HEK293T (cell line): ENCODE data around the gene MSANTD4.
"Not testable (repeated sequence)": the region's sequence is repeated elsewhere in the genome, so short reads cannot be mapped to it uniquely, and the experiment has no call there.

Experiments
- CTCF ChIA-PET: fragments of 350-600 bp; formaldehyde crosslinking; extraction: SDS; loops from one replicate; lab custom pipeline; 2021; ENCODE audit warnings: antibody characterized with exemption, inconsistent platforms; lab: Yijun Ruan, JAX
- POLR2A ChIA-PET: fragments of 350-600 bp; formaldehyde crosslinking; extraction: SDS; loops from one replicate; lab custom pipeline; 2020; ENCODE audit warnings: antibody characterized with exemption, inconsistent platforms; lab: Yijun Ruan, JAX
- DNase-seq: peaks from one replicate; pipeline ENCODE4 v3.0.0; 2012; ENCODE audit warnings: mixed read lengths; ENCODE audit errors: extremely low spot score
- ARNT ChIP-seq: fragments of 450-650 bp; IDR thresholded peaks from 2 replicates; pipeline ENCODE4 v1.6.1; 2017; ENCODE audit warnings: mild to moderate bottlenecking
- BHLHE40 ChIP-seq: fragments of 450-650 bp; IDR thresholded peaks from 2 replicates; pipeline ENCODE4 v1.6.1; 2016; ENCODE audit warnings: mild to moderate bottlenecking, moderate library complexity, borderline replicate concordance
- CTBP1 ChIP-seq: fragments of 450-650 bp; IDR thresholded peaks from 2 replicates; pipeline ENCODE4 v1.6.1; 2016; ENCODE audit warnings: borderline replicate concordance
- ELF4 ChIP-seq: fragments of 450-650 bp; IDR thresholded peaks from 2 replicates; pipeline ENCODE4 v1.6.1; 2017; ENCODE audit warnings: antibody characterized with exemption
- FOXA1 ChIP-seq: fragments of 450-650 bp; IDR thresholded peaks from 2 replicates; pipeline ENCODE4 v1.6.1; 2016; ENCODE audit warnings: mild to moderate bottlenecking
- FOXK2 ChIP-seq: fragments of 450-650 bp; IDR thresholded peaks from 2 replicates; pipeline ENCODE4 v1.6.1; 2016; ENCODE audit warnings: mild to moderate bottlenecking
- FOXM1 ChIP-seq: fragments of 450-650 bp; IDR thresholded peaks from 2 replicates; pipeline ENCODE4 v1.6.1; 2017; ENCODE audit warnings: mild to moderate bottlenecking, borderline replicate concordance
- HDGF ChIP-seq: fragments of 450-650 bp; IDR thresholded peaks from 2 replicates; pipeline ENCODE4 v1.6.1; 2017; ENCODE audit warnings: antibody characterized with exemption, borderline replicate concordance
- L3MBTL2 ChIP-seq: fragments of 450-650 bp; conservative IDR thresholded peaks from 2 replicates; pipeline ENCODE4 v1.6.1; 2016; ENCODE audit warnings: mild to moderate bottlenecking
- LEF1 ChIP-seq: fragments of 450-650 bp; IDR thresholded peaks from 2 replicates; pipeline ENCODE4 v1.6.1; 2017; ENCODE audit warnings: mild to moderate bottlenecking, borderline replicate concordance
- NFRKB ChIP-seq: fragments of 450-650 bp; IDR thresholded peaks from 2 replicates; pipeline ENCODE4 v1.6.1; 2016; ENCODE audit warnings: mild to moderate bottlenecking, moderate library complexity
- SP1 ChIP-seq: fragments of 450-650 bp; IDR thresholded peaks from 2 replicates; pipeline ENCODE4 v1.6.1; 2017
- SUZ12 ChIP-seq: fragments of 450-650 bp; IDR thresholded peaks from 2 replicates; pipeline ENCODE4 v1.6.1; 2016; ENCODE audit warnings: mild to moderate bottlenecking
- TARDBP ChIP-seq: fragments of 450-650 bp; IDR thresholded peaks from 2 replicates; pipeline ENCODE4 v1.6.1; 2016
- ZNF384 ChIP-seq: fragments of 450-650 bp; IDR thresholded peaks from 2 replicates; pipeline ENCODE4 v1.6.1; 2016
- TF ChIP-seq, protein P1 (sequence below): fragments of 450-650 bp; IDR thresholded peaks from 2 replicates; pipeline ENCODE4 v1.6.1; 2016

Gene MSANTD4

DNA sequence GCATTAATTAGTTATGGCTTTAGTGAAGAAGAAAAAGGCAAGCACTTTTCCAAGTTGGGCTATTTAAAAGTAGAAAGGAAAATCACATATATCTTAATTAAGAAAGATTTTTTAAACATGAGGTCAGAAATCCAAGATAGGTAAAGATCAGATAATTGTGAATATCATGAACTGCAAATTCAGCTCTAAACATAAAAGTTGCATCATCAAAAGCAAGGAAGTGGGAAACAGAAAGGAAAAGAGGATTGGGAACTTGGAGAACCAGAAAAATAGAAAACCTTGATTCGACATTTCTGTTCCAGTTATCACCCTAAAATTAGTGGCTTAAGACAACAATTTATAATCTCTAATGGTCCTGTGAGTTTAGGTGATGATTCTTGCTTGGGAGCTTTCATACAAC lies 37.6 kb upstream of the MSANTD4 start:
- DNase-seq: no peak
- POLR2A ChIA-PET: no interaction called here
- CTCF ChIA-PET: no interaction called here
- TF ChIP-seq L3MBTL2: no peak
- TF ChIP-seq, protein P1, sequence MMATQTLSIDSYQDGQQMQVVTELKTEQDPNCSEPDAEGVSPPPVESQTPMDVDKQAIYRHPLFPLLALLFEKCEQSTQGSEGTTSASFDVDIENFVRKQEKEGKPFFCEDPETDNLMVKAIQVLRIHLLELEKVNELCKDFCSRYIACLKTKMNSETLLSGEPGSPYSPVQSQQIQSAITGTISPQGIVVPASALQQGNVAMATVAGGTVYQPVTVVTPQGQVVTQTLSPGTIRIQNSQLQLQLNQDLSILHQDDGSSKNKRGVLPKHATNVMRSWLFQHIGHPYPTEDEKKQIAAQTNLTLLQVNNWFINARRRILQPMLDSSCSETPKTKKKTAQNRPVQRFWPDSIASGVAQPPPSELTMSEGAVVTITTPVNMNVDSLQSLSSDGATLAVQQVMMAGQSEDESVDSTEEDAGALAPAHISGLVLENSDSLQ: no peak
- TF ChIP-seq NFRKB: no peak
- no peak for TF ChIP-seq ELF4
- TF ChIP-seq TARDBP: no peak

DNA sequence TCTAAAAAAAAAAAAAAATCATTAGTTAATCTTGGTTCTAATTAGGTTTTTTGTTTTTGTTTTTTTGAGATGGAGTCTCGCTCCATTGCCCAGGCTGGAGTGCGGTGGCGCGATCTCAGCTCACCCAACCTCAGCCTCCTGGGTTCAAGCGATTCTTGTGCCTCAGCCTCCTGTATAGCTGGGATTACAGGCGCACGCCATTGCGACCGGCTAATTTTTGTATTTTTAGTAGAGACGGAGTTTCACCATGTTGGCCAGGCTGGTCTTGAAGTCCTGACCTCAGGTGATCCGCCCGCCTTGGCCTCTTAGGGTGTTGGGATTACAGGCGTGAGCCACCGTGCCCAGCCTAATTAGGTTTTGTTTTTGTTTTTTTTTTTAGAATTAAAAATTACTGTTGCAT lies 36.3 kb upstream of the MSANTD4 start:
- POLR2A ChIA-PET, CTCF ChIA-PET: not testable (repeated sequence)

DNA sequence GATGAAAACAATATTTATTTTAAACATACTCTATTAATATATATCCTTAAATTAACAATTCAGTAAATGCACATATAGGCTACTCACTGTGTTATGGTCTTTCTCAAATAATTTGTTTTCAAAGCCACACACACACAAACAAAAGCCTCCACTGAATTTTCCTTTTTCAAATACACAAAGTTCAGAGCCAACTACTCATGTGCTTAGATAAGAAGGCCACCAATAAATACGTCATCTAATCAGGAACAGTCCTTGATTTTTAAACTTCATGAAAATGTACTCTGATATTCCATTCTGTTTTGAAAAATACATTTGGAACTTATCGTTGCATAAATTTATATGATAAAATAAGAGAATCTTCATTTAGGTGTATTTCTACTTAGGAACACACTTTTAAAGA lies 29.1 kb upstream of the MSANTD4 start:
- DNase-seq: no peak
- ChIA-PET POLR2A (no interaction called here), CTCF (no interaction called here)
- TF ChIP-seq, protein P1: no peak
- TF ChIP-seq FOXM1: no peak
- TF ChIP-seq TARDBP: no peak

More for the DNA sequence above, 36.3 kb upstream of the MSANTD4 start:
- not testable (repeated sequence) for DNase-seq

DNA sequence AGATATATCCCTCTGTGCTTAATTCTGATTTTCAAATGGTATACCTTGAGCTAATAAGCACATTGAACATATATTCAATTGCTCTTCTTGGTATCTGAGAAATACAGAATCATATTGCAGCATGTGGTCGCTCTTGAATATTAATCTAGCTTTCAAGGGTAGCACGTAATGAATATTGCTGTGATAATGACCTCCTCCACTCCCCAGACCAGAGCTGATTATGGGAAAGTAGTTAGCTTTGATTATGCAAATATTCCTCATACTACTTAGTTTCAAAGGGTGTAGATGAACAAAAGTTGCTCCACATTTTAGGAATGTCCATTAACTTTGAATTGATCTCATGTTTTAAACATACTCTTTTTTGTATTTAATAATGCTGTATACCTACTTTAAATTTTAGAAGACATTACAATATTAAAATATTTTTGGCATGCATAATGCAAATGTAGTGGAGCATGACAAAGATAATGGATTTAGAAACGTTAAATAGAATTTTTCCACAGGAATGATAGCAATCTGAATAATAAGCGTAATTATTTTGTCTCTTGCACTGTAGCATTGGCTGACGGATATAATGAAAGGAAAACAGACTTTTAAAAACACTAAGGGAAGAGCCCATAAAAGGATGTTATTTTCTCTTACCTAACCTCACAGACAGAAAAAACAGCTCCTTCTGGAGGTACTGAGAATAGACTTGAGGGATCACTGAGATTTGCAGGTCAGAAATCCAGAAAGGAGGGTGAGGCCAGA lies 27.9 kb upstream of the MSANTD4 start:
- TF ChIP-seq CTBP1 (no peak), HDGF (no peak), SUZ12 (no peak), FOXM1 (no peak), ELF4 (no peak), FOXA1 (no peak), SP1 (no peak), TARDBP (no peak), L3MBTL2 (no peak), BHLHE40 (no peak)
- TF ChIP-seq, protein P1: no peak
- CTCF ChIA-PET: interaction anchor here (1.0 kb wide), 1 partner anchor 19 kb away, joined by 4 read pairs; no protein-coding TSS in a partner anchor
- POLR2A ChIA-PET: no interaction called here
- DNase-seq: no peak

DNA sequence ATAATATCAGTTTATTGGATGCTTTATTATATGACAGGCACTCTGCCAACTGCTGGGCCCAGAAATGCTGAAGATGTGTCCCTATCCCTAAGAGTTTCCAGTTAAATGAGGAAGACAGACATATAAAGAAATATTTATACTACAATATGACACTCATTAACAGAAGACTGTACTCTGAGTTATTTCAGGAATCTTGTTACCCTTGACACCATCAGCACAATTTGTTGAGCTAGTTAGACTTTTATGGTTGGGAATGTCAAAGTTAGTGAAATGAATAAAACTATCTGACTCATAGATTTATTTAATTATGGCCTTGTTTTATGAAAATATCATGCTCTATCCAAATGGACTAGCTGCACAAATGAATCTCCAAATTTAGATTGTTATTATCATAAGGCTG lies 25.6 kb upstream of the MSANTD4 start:
- ChIA-PET CTCF (no interaction called here), POLR2A (no interaction called here)
- DNase-seq: no peak
- TF ChIP-seq CTBP1 (no peak), ZNF384 (no peak), ELF4 (no peak), NFRKB (no peak), SP1 (no peak), L3MBTL2 (no peak), FOXK2 (no peak), ARNT (no peak), HDGF (no peak), FOXA1 (no peak), FOXM1 (no peak), BHLHE40 (no peak), TARDBP (no peak), LEF1 (no peak)
- TF ChIP-seq, protein P1: no peak

DNA sequence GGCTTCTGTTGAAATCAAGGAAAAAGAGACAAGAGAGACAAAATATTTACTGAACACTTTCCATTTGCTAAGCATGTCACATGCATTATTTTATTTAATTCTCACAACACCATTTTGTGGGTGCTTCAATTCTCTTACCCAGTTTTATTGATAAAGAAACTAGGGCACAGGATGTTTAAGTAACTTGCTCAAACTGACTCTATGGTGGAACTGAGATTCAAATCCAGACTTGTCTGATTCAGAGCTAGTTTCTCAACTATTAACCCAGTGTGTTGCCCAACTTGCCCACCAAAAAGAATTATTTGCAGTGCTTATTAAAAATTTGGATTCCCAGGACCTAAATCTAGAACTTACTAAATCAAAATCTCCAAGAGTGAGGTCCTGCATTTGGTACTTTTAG lies 21.5 kb upstream of the MSANTD4 start:
- ChIA-PET POLR2A (no interaction called here), CTCF (no interaction called here)
- no peak for DNase-seq
- TF ChIP-seq CTBP1 (no peak), HDGF (no peak), LEF1 (no peak), ARNT (no peak), BHLHE40 (no peak), ELF4 (no peak), FOXM1 (no peak), FOXA1 (no peak), L3MBTL2 (no peak), SP1 (no peak), FOXK2 (no peak), TARDBP (no peak), SUZ12 (no peak), ZNF384 (no peak), NFRKB (no peak)
- TF ChIP-seq, protein P1: no peak
